GM23338 (cell line): ENCODE data around the gene RAB33B. TPM values are rescaled to one million over a fixed set of nuclear protein-coding genes. Genes with fewer than 3 reads are reported as not detected.

Experiments
- ATAC-seq: fragments of 200-7000 bp; cut with Tn5 transposase; 3 replicates; pipeline ENCODE4 v1.9.1; 2020
- DNase-seq: peaks from one replicate; pipeline ENCODE4 v3.0.0-alpha.2; 2015; ENCODE audit warnings: low spot score
- H2AFZ ChIP-seq: fragments of 200-600 bp; sonication (generic); 2 replicates; pipeline ENCODE4 v1.8.0; 2016; ENCODE audit warnings: antibody characterized with exemption, mild to moderate bottlenecking, moderate library complexity
- H3F3A ChIP-seq: fragments of 200-600 bp; sonication (generic); replicated peaks from 2 replicates; pipeline ENCODE4 v1.8.0; 2017; ENCODE audit warnings: antibody characterized with exemption, mixed run types, low read depth
- H3K27ac ChIP-seq: fragments of 200-600 bp; sonication (generic); 2 replicates; pipeline ENCODE4 v1.6.1; 2016; ENCODE audit warnings: low read depth
- H3K27me3 ChIP-seq: fragments of 200-600 bp; sonication (generic); 2 replicates; pipeline ENCODE4 v1.8.0; 2016; ENCODE audit warnings: mild to moderate bottlenecking, mixed run types, moderate library complexity; ENCODE audit not compliant: insufficient read depth
- H3K36me3 ChIP-seq: fragments of 200-600 bp; sonication (generic); 2 replicates; pipeline ENCODE4 v1.8.0; 2016; ENCODE audit warnings: mild to moderate bottlenecking; ENCODE audit not compliant: insufficient read depth
- H3K4me1 ChIP-seq: fragments of 200-600 bp; sonication (generic); 2 replicates; pipeline ENCODE4 v1.8.0; 2016; ENCODE audit warnings: mild to moderate bottlenecking, moderate library complexity; ENCODE audit not compliant: insufficient read depth
- H3K4me2 ChIP-seq: fragments of 200-600 bp; sonication (generic); 2 replicates; pipeline ENCODE4 v1.7.1; 2017; ENCODE audit warnings: mixed run types
- H3K4me3 ChIP-seq: fragments of 200-600 bp; sonication (generic); 2 replicates; pipeline ENCODE4 v1.6.1; 2016; ENCODE audit warnings: mixed run types
- H3K79me2 ChIP-seq: fragments of 200-600 bp; sonication (generic); replicated peaks from 2 replicates; pipeline ENCODE4 v1.8.0; 2017; ENCODE audit warnings: mild to moderate bottlenecking; ENCODE audit not compliant: insufficient read depth
- H3K9me2 ChIP-seq: fragments of 200-600 bp; sonication (generic); 2 replicates; pipeline ENCODE4 v1.8.0; 2017; ENCODE audit not compliant: insufficient read depth
- H4K20me1 ChIP-seq: fragments of 200-600 bp; sonication (generic); replicated peaks from 2 replicates; pipeline ENCODE4 v1.8.0; 2017; ENCODE audit warnings: mild to moderate bottlenecking; ENCODE audit not compliant: insufficient read depth
- H3K27ac Mint-ChIP-seq: 2 replicates; pipeline ENCODE4 v1.8.0; 2020; ENCODE audit warnings: inconsistent platforms, mild to moderate bottlenecking, moderate library complexity, mixed read lengths
- H3K27me3 Mint-ChIP-seq: 3 replicates; pipeline ENCODE4 v1.8.0; 2022; ENCODE audit warnings: low read depth, mild to moderate bottlenecking, moderate library complexity, mixed read lengths, inconsistent platforms; ENCODE audit not compliant: insufficient read depth, poor library complexity
- H3K36me3 Mint-ChIP-seq: 3 replicates; pipeline ENCODE4 v1.8.0; 2021; ENCODE audit warnings: low read depth, mild to moderate bottlenecking, inconsistent platforms, moderate library complexity, mixed read lengths
- H3K4me1 Mint-ChIP-seq: 3 replicates; pipeline ENCODE4 v1.8.0; 2020; ENCODE audit warnings: mild to moderate bottlenecking, inconsistent platforms, mixed read lengths
- H3K4me3 Mint-ChIP-seq: 3 replicates; pipeline ENCODE4 v1.8.0; 2021; ENCODE audit warnings: moderate library complexity, mild to moderate bottlenecking, inconsistent platforms, mixed read lengths
- H3K9me3 Mint-ChIP-seq: 3 replicates; pipeline ENCODE4 v1.8.0; 2020; ENCODE audit warnings: moderate library complexity, mild to moderate bottlenecking, inconsistent platforms, mixed read lengths
- CREB1 ChIP-seq: fragments of 250-450 bp; sonication (Bioruptor Pico); IDR thresholded peaks from 2 replicates; pipeline ENCODE4 v1.5.0; 2020; ENCODE audit warnings: low read depth, mild to moderate bottlenecking, moderate library complexity
- ETS1 ChIP-seq: IDR thresholded peaks from 2 replicates; pipeline ENCODE4 v1.6.1; 2016; ENCODE audit warnings: antibody characterized with exemption
- EZH2 ChIP-seq: fragments of 200-600 bp; sonication (generic); IDR thresholded peaks from one replicate; pipeline ENCODE4 v1.8.0; 2017; ENCODE audit warnings: antibody characterized with exemption, mild to moderate bottlenecking, low read depth; ENCODE audit not compliant: unreplicated experiment
- EZH2phosphoT487 ChIP-seq: fragments of 200-600 bp; sonication (generic); IDR thresholded peaks from one replicate; pipeline ENCODE4 v1.8.1; 2018; ENCODE audit warnings: antibody characterized with exemption; ENCODE audit not compliant: unreplicated experiment
- NANOG ChIP-seq: IDR thresholded peaks from 2 replicates; pipeline ENCODE4 v1.6.1; 2016; ENCODE audit warnings: antibody characterized with exemption, borderline replicate concordance
- POLR2AphosphoS5 ChIP-seq: IDR thresholded peaks from 2 replicates; pipeline ENCODE4 v1.6.1; 2016; ENCODE audit warnings: antibody characterized with exemption, low read depth
- STAT1 ChIP-seq: IDR thresholded peaks from one replicate; pipeline ENCODE4 v1.6.1; 2016; ENCODE audit warnings: antibody characterized with exemption; ENCODE audit not compliant: unreplicated experiment
- ZNF114 ChIP-seq: fragments of 250-450 bp; sonication (Bioruptor Pico); IDR thresholded peaks from 2 replicates; pipeline ENCODE4 v1.5.0; 2020; ENCODE audit warnings: mild to moderate bottlenecking, moderate library complexity
- ZNF331 ChIP-seq: fragments of 250-450 bp; sonication (Bioruptor Pico); IDR thresholded peaks from 2 replicates; pipeline ENCODE4 v1.5.0; 2020; ENCODE audit warnings: low read depth, mild to moderate bottlenecking, moderate library complexity
- polyA plus RNA-seq: library from polyadenylated mRNA; unstranded; fragments of >200 nt; fragmentation: Nextera tagmentation; extraction: Ambion mirVana; gene quantifications from 2 replicates; pipeline ENCODE4 v1.2.1, GENCODE V29; 2016
- total RNA-seq: library from RNA; depleted of rRNA; stranded (reverse); fragments of >200 nt; shearing (Covaris generic); gene quantifications from 2 replicates; pipeline ENCODE4 v1.2.3, GENCODE V29; 2014
- TF ChIP-seq, protein P1 (sequence below), 2 experiments: fragments of 200-600 bp in 1 of 2; sonication (generic) in 1 of 2; conservative IDR thresholded peaks; 2 replicates each; pipeline versions ENCODE4 v1.5.1 to v1.6.1; 2016 to 2017; ENCODE audit warnings: antibody characterized with exemption in 2 of 2, low read depth in 2 of 2, mild to moderate bottlenecking in 2 of 2, moderate library complexity in 1 of 2
- TF ChIP-seq, protein P2 (sequence below): IDR thresholded peaks from one replicate; pipeline ENCODE4 v1.6.1; 2018; ENCODE audit warnings: antibody characterized with exemption; ENCODE audit not compliant: unreplicated experiment

RAB33B gene
- total and polyA plus RNA-seq, 2 experiments from 2014 or later = 9.9 to 17.5 TPM

GRCh38 chr4:139503622-139504166 is 49.8 kb downstream of the RAB33B start:
- ATAC-seq (no peak), DNase-seq (no peak)
- Mint-ChIP-seq H3K27me3 (peaks cover 13% of the 10 kb centered on the region), H3K4me3 (no peak overlapping the region), H3K36me3 (no peaks in the 10 kb centered on the region), H3K27ac (no peak overlapping the region), H3K4me1 (peaks cover 29% of the 10 kb centered on the region), H3K9me3 (no peaks in the 10 kb centered on the region)
- Histone ChIP-seq H3K4me3 (no peak overlapping the region), H3K36me3 (no peaks in the 10 kb centered on the region), H3K79me2 (no peaks in the 10 kb centered on the region), H3K27ac (no peak overlapping the region), H3K4me2 (no peak overlapping the region), H3K9me2 (no peaks in the 10 kb centered on the region), H2AFZ (no peak overlapping the region), H3K4me1 (peaks cover 6% of the 10 kb centered on the region; the same call in 1 of the 2 replicates), H3K27me3 (no peaks in the 10 kb centered on the region), H3F3A (no peaks in the 10 kb centered on the region), H4K20me1 (no peaks in the 10 kb centered on the region)
- TF ChIP-seq EZH2phosphoT487 (no peak), POLR2AphosphoS5 (no peak), ETS1 (no peak)
- TF ChIP-seq, protein P1, sequence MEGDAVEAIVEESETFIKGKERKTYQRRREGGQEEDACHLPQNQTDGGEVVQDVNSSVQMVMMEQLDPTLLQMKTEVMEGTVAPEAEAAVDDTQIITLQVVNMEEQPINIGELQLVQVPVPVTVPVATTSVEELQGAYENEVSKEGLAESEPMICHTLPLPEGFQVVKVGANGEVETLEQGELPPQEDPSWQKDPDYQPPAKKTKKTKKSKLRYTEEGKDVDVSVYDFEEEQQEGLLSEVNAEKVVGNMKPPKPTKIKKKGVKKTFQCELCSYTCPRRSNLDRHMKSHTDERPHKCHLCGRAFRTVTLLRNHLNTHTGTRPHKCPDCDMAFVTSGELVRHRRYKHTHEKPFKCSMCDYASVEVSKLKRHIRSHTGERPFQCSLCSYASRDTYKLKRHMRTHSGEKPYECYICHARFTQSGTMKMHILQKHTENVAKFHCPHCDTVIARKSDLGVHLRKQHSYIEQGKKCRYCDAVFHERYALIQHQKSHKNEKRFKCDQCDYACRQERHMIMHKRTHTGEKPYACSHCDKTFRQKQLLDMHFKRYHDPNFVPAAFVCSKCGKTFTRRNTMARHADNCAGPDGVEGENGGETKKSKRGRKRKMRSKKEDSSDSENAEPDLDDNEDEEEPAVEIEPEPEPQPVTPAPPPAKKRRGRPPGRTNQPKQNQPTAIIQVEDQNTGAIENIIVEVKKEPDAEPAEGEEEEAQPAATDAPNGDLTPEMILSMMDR (conservative IDR thresholded peaks at IDR 0.05; ENCODE audit: low read depth in 2 of 2) = no peak

- Histone ChIP-seq H3K4me3 (no peak overlapping the region), H3K36me3 (no peaks in the 10 kb centered on the region), H2AFZ (no peak overlapping the region), H4K20me1 (no peaks in the 10 kb centered on the region), H3K4me2 (no peak overlapping the region), H3K27ac (no peak overlapping the region), H3F3A (no peaks in the 10 kb centered on the region), H3K79me2 (no peaks in the 10 kb centered on the region), H3K4me1 (peaks cover 3% of the 10 kb centered on the region; the same call in 1 of the 2 replicates), H3K9me2 (no peaks in the 10 kb centered on the region), H3K27me3 (no peaks in the 10 kb centered on the region)
- Mint-ChIP-seq H3K36me3 (no peaks in the 10 kb centered on the region), H3K27ac (no peak overlapping the region), H3K27me3 (peaks cover 10% of the 10 kb centered on the region), H3K4me1 (peaks cover 30% of the 10 kb centered on the region), H3K9me3 (no peaks in the 10 kb centered on the region), H3K4me3 (no peak overlapping the region)
- no peak for ATAC-seq
- no peak for DNase-seq
- TF ChIP-seq ZNF114 (CRISPR knock-in tag) (no peak), EZH2 (no peak), ZNF331 (CRISPR knock-in tag) (no peak), STAT1 (no peak), POLR2AphosphoS5 (no peak), CREB1 (CRISPR knock-in tag) (no peak), NANOG (no peak)
- TF ChIP-seq, protein P2, sequence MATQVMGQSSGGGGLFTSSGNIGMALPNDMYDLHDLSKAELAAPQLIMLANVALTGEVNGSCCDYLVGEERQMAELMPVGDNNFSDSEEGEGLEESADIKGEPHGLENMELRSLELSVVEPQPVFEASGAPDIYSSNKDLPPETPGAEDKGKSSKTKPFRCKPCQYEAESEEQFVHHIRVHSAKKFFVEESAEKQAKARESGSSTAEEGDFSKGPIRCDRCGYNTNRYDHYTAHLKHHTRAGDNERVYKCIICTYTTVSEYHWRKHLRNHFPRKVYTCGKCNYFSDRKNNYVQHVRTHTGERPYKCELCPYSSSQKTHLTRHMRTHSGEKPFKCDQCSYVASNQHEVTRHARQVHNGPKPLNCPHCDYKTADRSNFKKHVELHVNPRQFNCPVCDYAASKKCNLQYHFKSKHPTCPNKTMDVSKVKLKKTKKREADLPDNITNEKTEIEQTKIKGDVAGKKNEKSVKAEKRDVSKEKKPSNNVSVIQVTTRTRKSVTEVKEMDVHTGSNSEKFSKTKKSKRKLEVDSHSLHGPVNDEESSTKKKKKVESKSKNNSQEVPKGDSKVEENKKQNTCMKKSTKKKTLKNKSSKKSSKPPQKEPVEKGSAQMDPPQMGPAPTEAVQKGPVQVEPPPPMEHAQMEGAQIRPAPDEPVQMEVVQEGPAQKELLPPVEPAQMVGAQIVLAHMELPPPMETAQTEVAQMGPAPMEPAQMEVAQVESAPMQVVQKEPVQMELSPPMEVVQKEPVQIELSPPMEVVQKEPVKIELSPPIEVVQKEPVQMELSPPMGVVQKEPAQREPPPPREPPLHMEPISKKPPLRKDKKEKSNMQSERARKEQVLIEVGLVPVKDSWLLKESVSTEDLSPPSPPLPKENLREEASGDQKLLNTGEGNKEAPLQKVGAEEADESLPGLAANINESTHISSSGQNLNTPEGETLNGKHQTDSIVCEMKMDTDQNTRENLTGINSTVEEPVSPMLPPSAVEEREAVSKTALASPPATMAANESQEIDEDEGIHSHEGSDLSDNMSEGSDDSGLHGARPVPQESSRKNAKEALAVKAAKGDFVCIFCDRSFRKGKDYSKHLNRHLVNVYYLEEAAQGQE = no peak
Observed at GRCh38 chr4:139506774-139507173, 52.9 kb downstream of the RAB33B start.
